HL-60 (cell line): ENCODE results near the gene TRAM2.

Experiments
- DNase-seq, 2 experiments: peaks; one replicate each; pipeline ENCODE4 v3.0.0-alpha.2; 2010 to 2020; ENCODE audit warnings: low read depth in 1 of 2, low spot score in 1 of 2
- H3K27ac ChIP-seq: fragments of 250-450 bp; sonication (Bioruptor Pico); replicated peaks from 2 replicates; pipeline ENCODE4 v1.5.1; 2020; ENCODE audit warnings: mild to moderate bottlenecking, moderate library complexity
- H3K27me3 ChIP-seq: fragments of 250-450 bp; sonication (Bioruptor Pico); 2 replicates; pipeline ENCODE4 v1.5.1; 2021; ENCODE audit warnings: mild to moderate bottlenecking, moderate library complexity; ENCODE audit not compliant: insufficient read depth, poor library complexity, severe bottlenecking
- H3K4me3 ChIP-seq: replicated peaks from 2 replicates; pipeline ENCODE4 v1.5.1; 2011; ENCODE audit warnings: mild to moderate bottlenecking, control low read depth, low read length; ENCODE audit not compliant: insufficient read depth
- CTCF ChIP-seq: IDR thresholded peaks from one replicate; pipeline ENCODE4 v1.5.1; 2011; ENCODE audit warnings: low read length, control low read depth, inconsistent platforms; ENCODE audit not compliant: insufficient read depth
- GABPA ChIP-seq: IDR thresholded peaks from 2 replicates; pipeline ENCODE4 v1.6.1; 2012; ENCODE audit warnings: low read depth
- POLR2AphosphoS5 ChIP-seq: IDR thresholded peaks from 2 replicates; pipeline ENCODE4 v1.6.1; 2012; ENCODE audit warnings: low read depth
- REST ChIP-seq: IDR thresholded peaks from 2 replicates; pipeline ENCODE4 v1.6.1; 2012; ENCODE audit warnings: low read depth; ENCODE audit not compliant: insufficient replicate concordance
- SPI1 ChIP-seq: IDR thresholded peaks from 2 replicates; pipeline ENCODE4 v1.6.1; 2012; ENCODE audit warnings: low read depth, mild to moderate bottlenecking, borderline replicate concordance

Gene TRAM2

GRCh38 chr6:52497652-52498408 is 79.0 kb downstream of the TRAM2 start:
- TF ChIP-seq GABPA = no peak
- TF ChIP-seq CTCF = no peak
- no peak for TF ChIP-seq SPI1
- no peak for TF ChIP-seq REST
- TF ChIP-seq POLR2AphosphoS5 = no peak
- H3K27me3 ChIP-seq = no peaks in the 10 kb centered on the region
- H3K27ac ChIP-seq = no peak overlapping the region
- no peak for DNase-seq
- H3K4me3 ChIP-seq = no peak overlapping the region

GRCh38 chr6:52496631-52497030 is 80.2 kb downstream of the TRAM2 start:
- TF ChIP-seq GABPA (no peak), SPI1 (no peak), POLR2AphosphoS5 (no peak)
- Histone ChIP-seq H3K4me3 (no peak overlapping the region), H3K27me3 (no peaks in the 10 kb centered on the region), H3K27ac (no peak overlapping the region)
- DNase-seq = no peak

GRCh38 chr6:52495922-52496321 is 80.9 kb downstream of the TRAM2 start:
- no peak for TF ChIP-seq CTCF
- no peak for TF ChIP-seq SPI1
- TF ChIP-seq REST = no peak
- no peak for TF ChIP-seq GABPA
- TF ChIP-seq POLR2AphosphoS5 = no peak
- Histone ChIP-seq H3K27ac (no peak overlapping the region), H3K27me3 (no peaks in the 10 kb centered on the region), H3K4me3 (no peak overlapping the region)
- no peak for DNase-seq

GRCh38 chr6:52494298-52495072 is 82.4 kb downstream of the TRAM2 start:
- Histone ChIP-seq H3K27ac (no peak overlapping the region), H3K27me3 (no peaks in the 10 kb centered on the region), H3K4me3 (no peak overlapping the region)
- TF ChIP-seq REST (no peak), CTCF (no peak), SPI1 (no peak), POLR2AphosphoS5 (no peak), GABPA (no peak)
- no peak for DNase-seq
